ENCODE measurements around the gene SIGLEC5. TPM values are rescaled to one million over a fixed set of nuclear protein-coding genes. Genes with fewer than 3 reads are reported as not detected.

The SIGLEC5 gene
- total RNA-seq, 1 experiment from 2014 or later, result not detected

GRCh38 chr19:51568456-51568855, 61.7 kb downstream of the SIGLEC5 start:
- DNase-seq (ENCODE audit: low spot score), result no peak
- no TSS peak for BruUV-seq (replicated peaks)
- no peak for TF ChIP-seq EZH2 (IDR thresholded peaks at IDR 0.05; ENCODE audit: borderline replicate concordance, low read depth, low read length, poor library complexity, severe bottlenecking)
- TF ChIP-seq CTCF (conservative IDR thresholded peaks at IDR 0.05; ENCODE audit: low read depth, low read length), result no peak
- no peak overlapping the region for H3K27ac ChIP-seq (ENCODE audit: low read depth, low read length, poor library complexity, severe bottlenecking)
- no peaks in the 10 kb centered on the region for H3K9me3 ChIP-seq (ENCODE audit: low read depth, low read length, poor library complexity, severe bottlenecking)
- H3K4me1 ChIP-seq (ENCODE audit: insufficient read depth, low read length, poor library complexity, severe bottlenecking), result peaks cover 3% of the 10 kb centered on the region
- no peaks in the 10 kb centered on the region for H3K36me3 ChIP-seq (ENCODE audit: insufficient read depth, low read length, poor library complexity, severe bottlenecking)
- peaks cover 51% of the 10 kb centered on the region for H3K27me3 ChIP-seq (replicated peaks; ENCODE audit: insufficient read depth, low read depth, low read length, poor library complexity)
- H3K4me3 ChIP-seq (ENCODE audit: low read depth, low read length, poor library complexity, severe bottlenecking), result no peak overlapping the region
- CTCF ChIA-PET, result no interaction called here
- POLR2A ChIA-PET (ENCODE audit: low non-redundant PET), result no interaction called here
- intact Hi-C loops (cut with micrococcal nuclease; ENCODE audit: unreplicated experiment), result no loop called here

- no peak for DNase-seq (ENCODE audit: low spot score)
- CTCF ChIA-PET, result no interaction called here
- Histone ChIP-seq H3K9me3 (ENCODE audit: low read depth, low read length, poor library complexity, severe bottlenecking) (no peaks in the 10 kb centered on the region), H3K36me3 (ENCODE audit: insufficient read depth, low read length, poor library complexity, severe bottlenecking) (no peaks in the 10 kb centered on the region), H3K27me3 (replicated peaks; ENCODE audit: insufficient read depth, low read depth, low read length, poor library complexity) (peaks cover 51% of the 10 kb centered on the region), H3K4me3 (ENCODE audit: low read depth, low read length, poor library complexity, severe bottlenecking) (no peak overlapping the region), H3K4me1 (ENCODE audit: insufficient read depth, low read length, poor library complexity, severe bottlenecking) (peaks cover 3% of the 10 kb centered on the region), H3K27ac (ENCODE audit: low read depth, low read length, poor library complexity, severe bottlenecking) (no peak overlapping the region)
- no TSS peak for BruUV-seq (replicated peaks)
- TF ChIP-seq CTCF (conservative IDR thresholded peaks at IDR 0.05; ENCODE audit: low read depth, low read length), result no peak
- TF ChIP-seq EZH2 (IDR thresholded peaks at IDR 0.05; ENCODE audit: borderline replicate concordance, low read depth, low read length, poor library complexity, severe bottlenecking), result no peak
- intact Hi-C loops (cut with micrococcal nuclease; ENCODE audit: unreplicated experiment), result no loop called here
- POLR2A ChIA-PET (ENCODE audit: low non-redundant PET), result no interaction called here
Measured at GRCh38 chr19:51567583-51567982, 62.6 kb downstream of the SIGLEC5 start.

GRCh38 chr19:51566489-51567100, 63.6 kb downstream of the SIGLEC5 start:
- peaks cover 51% of the 10 kb centered on the region for H3K27me3 ChIP-seq (replicated peaks; ENCODE audit: insufficient read depth, low read depth, low read length, poor library complexity)
- no peaks in the 10 kb centered on the region for H3K36me3 ChIP-seq (ENCODE audit: insufficient read depth, low read length, poor library complexity, severe bottlenecking)
- no peak for TF ChIP-seq EZH2 (IDR thresholded peaks at IDR 0.05; ENCODE audit: borderline replicate concordance, low read depth, low read length, poor library complexity, severe bottlenecking)
- no peak overlapping the region for H3K4me3 ChIP-seq (ENCODE audit: low read depth, low read length, poor library complexity, severe bottlenecking)
- intact Hi-C loops (cut with micrococcal nuclease; ENCODE audit: unreplicated experiment), result no loop called here
- peaks cover 3% of the 10 kb centered on the region for H3K4me1 ChIP-seq (ENCODE audit: insufficient read depth, low read length, poor library complexity, severe bottlenecking)
- no peaks in the 10 kb centered on the region for H3K9me3 ChIP-seq (ENCODE audit: low read depth, low read length, poor library complexity, severe bottlenecking)
- no TSS peak for BruUV-seq (replicated peaks)
- POLR2A ChIA-PET (ENCODE audit: low non-redundant PET), result no interaction called here
- H3K27ac ChIP-seq (ENCODE audit: low read depth, low read length, poor library complexity, severe bottlenecking), result no peak overlapping the region
- no peak for DNase-seq (ENCODE audit: low spot score)
- CTCF ChIA-PET, result no interaction called here

- H3K36me3 ChIP-seq (ENCODE audit: insufficient read depth, low read length, poor library complexity, severe bottlenecking), result no peaks in the 10 kb centered on the region
- POLR2A ChIA-PET (ENCODE audit: low non-redundant PET), result no interaction called here
Measured at GRCh38 chr19:51565583-51565982, 64.6 kb downstream of the SIGLEC5 start.

More at GRCh38 chr19:51565583-51565982, 64.6 kb downstream of the SIGLEC5 start:
- BruUV-seq (replicated peaks), result no TSS peak
- peaks cover 51% of the 10 kb centered on the region for H3K27me3 ChIP-seq (replicated peaks; ENCODE audit: insufficient read depth, low read depth, low read length, poor library complexity)
- no peak for TF ChIP-seq EZH2 (IDR thresholded peaks at IDR 0.05; ENCODE audit: borderline replicate concordance, low read depth, low read length, poor library complexity, severe bottlenecking)
- no peak for TF ChIP-seq CTCF (conservative IDR thresholded peaks at IDR 0.05; ENCODE audit: low read depth, low read length)
- no peak for DNase-seq (ENCODE audit: low spot score)
- H3K4me1 ChIP-seq (ENCODE audit: insufficient read depth, low read length, poor library complexity, severe bottlenecking), result peaks cover 1% of the 10 kb centered on the region
- H3K9me3 ChIP-seq (ENCODE audit: low read depth, low read length, poor library complexity, severe bottlenecking), result no peaks in the 10 kb centered on the region
- H3K27ac ChIP-seq (ENCODE audit: low read depth, low read length, poor library complexity, severe bottlenecking), result no peak overlapping the region
- intact Hi-C loops (cut with micrococcal nuclease; ENCODE audit: unreplicated experiment), result no loop called here
- CTCF ChIA-PET, result interaction anchor here (0.6 kb wide), 1 partner anchor 43 kb away, joined by 3 read pairs; no protein-coding TSS in a partner anchor
- H3K4me3 ChIP-seq (ENCODE audit: low read depth, low read length, poor library complexity, severe bottlenecking), result no peak overlapping the region

Measured in A673 (cell line).